WERI-Rb-1 (cell line): Measurements from ENCODE around the gene PNPLA1.

Source experiments
- DNase-seq: peaks from one replicate; pipeline ENCODE4 v3.0.0-alpha.2; 2020
- H3K27ac ChIP-seq: fragments of 250-450 bp; sonication (Bioruptor Pico); 2 replicates; pipeline ENCODE4 v1.5.1; 2020; ENCODE audit warnings: mild to moderate bottlenecking, moderate library complexity
- H3K27me3 ChIP-seq: fragments of 250-450 bp; sonication (Bioruptor Pico); 2 replicates; pipeline ENCODE4 v1.5.1; 2021; ENCODE audit warnings: mild to moderate bottlenecking, low read depth, moderate library complexity; ENCODE audit not compliant: insufficient read depth, severe bottlenecking
- H3K36me3 ChIP-seq: fragments of 250-450 bp; sonication (Bioruptor Pico); 2 replicates; pipeline ENCODE4 v1.5.1; 2020; ENCODE audit warnings: mild to moderate bottlenecking, moderate library complexity
- H3K4me3 ChIP-seq: 2 replicates; pipeline ENCODE4 v1.5.1; 2011; ENCODE audit warnings: low read depth, mild to moderate bottlenecking, control low read depth, low read length
- H3K9me3 ChIP-seq: fragments of 250-450 bp; sonication (Bioruptor Pico); 2 replicates; pipeline ENCODE4 v1.5.1; 2021; ENCODE audit warnings: mild to moderate bottlenecking, moderate library complexity; ENCODE audit not compliant: severe bottlenecking
- TF ChIP-seq, protein P1 (sequence below): IDR thresholded peaks from 2 replicates; pipeline ENCODE4 v1.5.1; 2011; ENCODE audit warnings: low read depth, mild to moderate bottlenecking, control low read depth, inconsistent platforms, low read length

PNPLA1 gene

DNA sequence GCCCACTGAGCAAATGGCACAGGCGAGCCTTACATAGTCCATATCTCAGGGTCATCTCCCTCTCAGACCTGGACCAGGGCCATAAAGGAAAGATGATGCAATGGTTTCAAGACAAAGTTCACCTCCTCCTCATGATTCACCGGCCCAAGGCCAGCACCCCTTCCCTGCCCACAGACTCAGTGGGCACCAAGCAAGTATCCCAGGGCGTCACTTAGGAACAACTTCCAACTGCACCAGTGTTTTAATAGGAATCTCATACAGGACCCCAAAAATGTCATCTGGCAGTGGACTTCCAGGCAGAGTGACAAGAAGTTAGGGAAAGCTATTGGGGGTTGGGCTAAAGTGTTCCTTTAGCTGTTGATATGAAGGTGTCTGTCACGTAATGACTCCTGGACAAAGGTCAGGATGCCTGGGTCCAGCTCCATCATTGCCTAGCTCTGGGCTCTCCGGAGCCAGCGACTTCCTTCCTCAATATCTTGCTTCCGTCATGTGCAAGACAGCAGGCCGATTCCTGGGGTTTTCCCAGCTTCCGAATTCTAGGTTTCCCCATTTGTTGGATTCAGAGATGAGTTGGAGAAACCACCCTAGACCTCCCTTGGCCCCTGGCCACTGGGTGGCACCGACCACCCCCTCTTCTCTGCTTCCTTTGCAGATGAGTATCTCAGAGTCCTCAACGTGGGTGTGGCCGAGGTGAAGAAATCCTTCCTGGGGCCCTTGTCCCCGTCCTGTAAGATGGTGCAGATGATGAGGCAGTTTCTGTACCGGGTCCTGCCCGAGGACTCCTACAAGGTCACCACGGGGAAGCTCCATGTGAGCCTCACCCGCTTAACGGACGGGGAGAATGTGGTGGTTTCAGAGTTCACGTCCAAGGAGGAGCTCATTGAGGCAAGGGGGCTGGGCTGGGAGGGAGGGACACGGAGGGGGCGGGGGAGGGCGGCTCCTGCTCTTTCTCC lies 21.1 kb downstream of the PNPLA1 start:
- Histone ChIP-seq H3K36me3 (no peaks in the 10 kb centered on the region), H3K4me3 (no peak overlapping the region), H3K27ac (no peak overlapping the region), H3K27me3 (no peaks in the 10 kb centered on the region), H3K9me3 (no peaks in the 10 kb centered on the region)
- DNase-seq = no peak
- TF ChIP-seq, protein P1, sequence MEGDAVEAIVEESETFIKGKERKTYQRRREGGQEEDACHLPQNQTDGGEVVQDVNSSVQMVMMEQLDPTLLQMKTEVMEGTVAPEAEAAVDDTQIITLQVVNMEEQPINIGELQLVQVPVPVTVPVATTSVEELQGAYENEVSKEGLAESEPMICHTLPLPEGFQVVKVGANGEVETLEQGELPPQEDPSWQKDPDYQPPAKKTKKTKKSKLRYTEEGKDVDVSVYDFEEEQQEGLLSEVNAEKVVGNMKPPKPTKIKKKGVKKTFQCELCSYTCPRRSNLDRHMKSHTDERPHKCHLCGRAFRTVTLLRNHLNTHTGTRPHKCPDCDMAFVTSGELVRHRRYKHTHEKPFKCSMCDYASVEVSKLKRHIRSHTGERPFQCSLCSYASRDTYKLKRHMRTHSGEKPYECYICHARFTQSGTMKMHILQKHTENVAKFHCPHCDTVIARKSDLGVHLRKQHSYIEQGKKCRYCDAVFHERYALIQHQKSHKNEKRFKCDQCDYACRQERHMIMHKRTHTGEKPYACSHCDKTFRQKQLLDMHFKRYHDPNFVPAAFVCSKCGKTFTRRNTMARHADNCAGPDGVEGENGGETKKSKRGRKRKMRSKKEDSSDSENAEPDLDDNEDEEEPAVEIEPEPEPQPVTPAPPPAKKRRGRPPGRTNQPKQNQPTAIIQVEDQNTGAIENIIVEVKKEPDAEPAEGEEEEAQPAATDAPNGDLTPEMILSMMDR = no peak

DNA sequence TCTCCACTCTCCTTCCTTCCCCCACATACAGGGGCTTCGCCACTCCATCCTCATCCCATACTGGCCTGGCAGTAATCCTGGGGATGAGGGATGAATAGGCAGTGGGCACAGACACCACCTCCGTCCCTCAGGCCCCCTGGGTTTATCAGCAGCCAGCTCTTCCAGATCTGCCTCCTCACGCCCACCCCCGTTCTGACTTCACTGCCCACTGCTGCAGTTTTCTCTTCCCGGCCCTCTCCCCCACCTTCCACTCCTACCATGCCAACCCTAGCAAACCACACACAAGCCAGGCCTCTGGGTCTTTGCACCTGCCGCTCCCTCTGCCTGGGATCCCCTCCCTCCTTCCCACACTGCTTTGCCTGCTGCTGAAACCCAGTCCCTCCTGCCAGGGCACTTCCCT lies 22.3 kb downstream of the PNPLA1 start:
- TF ChIP-seq, protein P1 = no peak
- Histone ChIP-seq H3K4me3 (no peak overlapping the region), H3K27me3 (no peaks in the 10 kb centered on the region), H3K27ac (no peak overlapping the region), H3K9me3 (no peaks in the 10 kb centered on the region), H3K36me3 (no peaks in the 10 kb centered on the region)
- no peak for DNase-seq

DNA sequence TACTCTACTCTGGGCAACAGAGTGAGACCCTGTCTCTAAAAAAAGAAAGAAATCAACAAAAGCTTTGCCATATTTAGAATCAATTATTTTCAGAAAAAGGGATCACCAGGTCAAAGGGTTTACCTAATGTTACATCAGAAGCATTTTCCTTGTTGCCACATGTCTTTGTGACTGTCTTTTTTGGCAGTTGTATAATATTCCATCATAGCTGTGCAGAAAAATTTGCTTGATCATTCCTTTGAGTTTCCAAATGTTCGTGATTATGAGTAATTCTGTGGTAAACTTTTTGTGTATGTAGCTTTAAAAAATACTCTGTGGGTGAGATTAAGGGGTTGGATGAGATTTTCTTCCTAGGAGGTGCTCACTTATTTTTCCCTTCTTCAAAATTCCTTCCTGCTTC lies 26.4 kb downstream of the PNPLA1 start:
- no peaks in the 10 kb centered on the region for H3K36me3 ChIP-seq
- no peaks in the 10 kb centered on the region for H3K9me3 ChIP-seq
- H3K27ac ChIP-seq = no peak overlapping the region
- no peaks in the 10 kb centered on the region for H3K27me3 ChIP-seq
- DNase-seq = no peak
- H3K4me3 ChIP-seq = no peak overlapping the region
- TF ChIP-seq, protein P1 = no peak

DNA sequence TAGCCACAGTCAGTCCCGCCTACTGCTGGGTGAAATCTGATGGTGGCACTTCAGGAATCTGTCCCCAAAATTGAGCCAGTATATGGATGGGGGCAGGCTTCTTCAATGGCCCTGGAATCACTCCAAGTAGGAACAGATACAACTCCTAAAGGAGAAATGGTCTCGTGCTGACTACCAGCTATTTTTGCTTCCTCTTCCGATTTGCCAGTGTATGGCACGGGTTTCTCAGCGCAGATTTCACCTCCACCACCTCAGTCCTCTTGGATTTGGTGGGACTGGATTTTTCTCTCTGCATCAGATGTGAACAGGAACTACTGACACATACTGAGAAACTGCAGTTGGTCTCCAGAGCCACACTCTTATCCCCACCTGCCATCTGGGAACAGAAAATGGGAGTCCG lies 27.2 kb downstream of the PNPLA1 start:
- Histone ChIP-seq H3K27ac (no peak overlapping the region), H3K9me3 (no peaks in the 10 kb centered on the region), H3K4me3 (no peak overlapping the region), H3K27me3 (no peaks in the 10 kb centered on the region), H3K36me3 (no peaks in the 10 kb centered on the region)
- TF ChIP-seq, protein P1 = no peak
- DNase-seq = no peak

DNA sequence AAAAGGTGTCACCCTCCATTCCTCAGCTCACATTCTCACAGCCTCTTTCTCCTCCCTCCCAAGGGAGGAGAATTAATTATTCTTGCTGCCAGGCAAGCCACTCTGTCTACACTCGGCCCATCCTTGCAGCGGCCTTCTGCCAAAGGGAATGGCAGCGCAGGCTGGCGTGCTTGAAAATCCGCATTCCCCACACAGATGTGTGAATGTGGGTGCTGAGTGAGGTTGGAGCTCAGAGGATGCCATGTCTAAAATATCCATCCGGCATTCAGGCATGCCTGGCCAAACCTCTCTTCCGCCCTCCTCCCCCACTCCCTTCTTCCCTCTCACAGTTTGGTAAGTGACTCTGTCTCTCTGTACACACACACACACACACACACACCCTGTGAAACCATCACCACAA lies 27.7 kb downstream of the PNPLA1 start:
- Histone ChIP-seq H3K27me3 (no peaks in the 10 kb centered on the region), H3K4me3 (no peak overlapping the region), H3K27ac (no peak overlapping the region), H3K36me3 (no peaks in the 10 kb centered on the region), H3K9me3 (no peaks in the 10 kb centered on the region)
- DNase-seq = no peak
- TF ChIP-seq, protein P1 = no peak
